ENCODE measurements around the gene PLA2R1. TPM values are rescaled to one million over a fixed set of nuclear protein-coding genes. Genes with fewer than 3 reads are reported as not detected.

The PLA2R1 gene
- total and polyA plus RNA-seq, 10 donors: 1.3 to 17.0 (median 10.1) TPM

- H3K36me3 ChIP-seq: no peaks in the 10 kb centered on the region
- 89 to 94% (median 92%) methylated on average over 4 of the region's 4 CpGs for WGBS, 5 donors
- DNase-seq: no peak
- H3K27me3 ChIP-seq (replicated peaks in 1 of 7): no peaks in the 10 kb centered on the region
- peaks cover 0 to 4% (median 0%) of the 10 kb centered on the region in 8 donors for H3K9me3 ChIP-seq
- H3K4me3 ChIP-seq: no peak overlapping the region
- H3K4me1 ChIP-seq: peaks cover 0 to 18% (median 10%) of the 10 kb centered on the region in 6 donors
- TF ChIP-seq POLR2AphosphoS5 (IDR thresholded peaks at IDR 0.05): no peak
- no peak for TF ChIP-seq CTCF (IDR thresholded peaks at IDR 0.05 in 8 of 11, conservative IDR thresholded peaks at IDR 0.05 in 3 of 11)
- no peak for TF ChIP-seq POLR2A (IDR thresholded peaks at IDR 0.05)
- H3K27ac ChIP-seq: no peak overlapping the region
- intact Hi-C loops (cut with DNase I; ENCODE audit: low total_unique reads): no loop called here
Measured at GRCh38 chr2:159988412-159988970, 73.9 kb downstream of the PLA2R1 start.

- WGBS, 5 donors: 60 to 69% (median 63%) methylated on average over 6 of the region's 6 CpGs
- intact Hi-C loops (cut with DNase I; ENCODE audit: low total_unique reads): no loop called here
- peaks cover 0 to 4% (median 0%) of the 10 kb centered on the region in 8 donors for H3K9me3 ChIP-seq
Measured at GRCh38 chr2:159987181-159987580, 75.2 kb downstream of the PLA2R1 start.

GRCh38 chr2:159985656-159986055 is 76.8 kb downstream of the PLA2R1 start:
- 70 to 83% (median 76%) methylated on average over 3 of the region's 3 CpGs for WGBS, 5 donors
- no peaks in the 10 kb centered on the region for H3K27me3 ChIP-seq (replicated peaks in 1 of 7)
- no peak overlapping the region for H3K27ac ChIP-seq
- H3K9me3 ChIP-seq: peaks cover 0 to 4% (median 0%) of the 10 kb centered on the region in 8 donors
- intact Hi-C loops (cut with DNase I; ENCODE audit: low total_unique reads): no loop called here
- TF ChIP-seq POLR2AphosphoS5 (IDR thresholded peaks at IDR 0.05) (no peak), CTCF (IDR thresholded peaks at IDR 0.05 in 8 of 11, conservative IDR thresholded peaks at IDR 0.05 in 3 of 11) (no peak)
- no peak overlapping the region for H3K4me3 ChIP-seq
- DNase-seq: no peak
- no peaks in the 10 kb centered on the region for H3K36me3 ChIP-seq
- peaks cover 7 to 30% (median 12%) of the 10 kb centered on the region in 6 donors for H3K4me1 ChIP-seq

More at GRCh38 chr2:159987181-159987580, 75.2 kb downstream of the PLA2R1 start:
- Histone ChIP-seq H3K4me3 (no peak overlapping the region), H3K27ac (peak overlapping the region in 7 of 8 donors; percentile 21 to 59 (median 40)), H3K36me3 (no peaks in the 10 kb centered on the region), H3K4me1 (peaks cover 5 to 30% (median 11%) of the 10 kb centered on the region in 6 donors), H3K27me3 (replicated peaks in 1 of 7) (no peaks in the 10 kb centered on the region)
- no peak for DNase-seq
- no peak for TF ChIP-seq POLR2AphosphoS5 (IDR thresholded peaks at IDR 0.05)
- no peak for TF ChIP-seq POLR2A (IDR thresholded peaks at IDR 0.05)
- TF ChIP-seq CTCF (IDR thresholded peaks at IDR 0.05 in 8 of 11, conservative IDR thresholded peaks at IDR 0.05 in 3 of 11): no peak

GRCh38 chr2:159984034-159984433 is 78.4 kb downstream of the PLA2R1 start:
- no peak overlapping the region for H3K4me3 ChIP-seq
- no peaks in the 10 kb centered on the region for H3K27me3 ChIP-seq (replicated peaks in 1 of 7)
- H3K9me3 ChIP-seq: peaks cover 0 to 4% (median 0%) of the 10 kb centered on the region in 8 donors
- peaks cover 7 to 30% (median 12%) of the 10 kb centered on the region in 6 donors for H3K4me1 ChIP-seq
- intact Hi-C loops (cut with DNase I; ENCODE audit: low total_unique reads): no loop called here
- no peak for DNase-seq
- no peak overlapping the region for H3K27ac ChIP-seq
- TF ChIP-seq POLR2A (IDR thresholded peaks at IDR 0.05) (no peak), POLR2AphosphoS5 (IDR thresholded peaks at IDR 0.05) (no peak)
- H3K36me3 ChIP-seq: no peaks in the 10 kb centered on the region
